Aorta (tissue), 5 donors: ENCODE results near the gene ELANE. TPM values are rescaled to one million over a fixed set of nuclear protein-coding genes. Genes with fewer than 3 reads are reported as not detected.

Source experiments
- ATAC-seq: fragments of 200-7000 bp; cut with Tn5 transposase; one replicate; pipeline ENCODE4 v1.9.1; 2022; ENCODE audit warnings: moderate library complexity; ENCODE audit not compliant: low FRiP score
- DNase-seq, 2 donors: peaks; one replicate each; pipeline ENCODE4 v3.0.0-alpha.2; 2020
- H3K27ac ChIP-seq, 2 donors: one replicate each; pipeline ENCODE4 v1.5.1; 2013; ENCODE audit warnings: low read length in 2 of 2, mild to moderate bottlenecking in 2 of 2, moderate library complexity in 2 of 2, control low read depth in 1 of 2, inconsistent platforms in 1 of 2, low read depth in 1 of 2
- H3K27me3 ChIP-seq, 2 donors: one replicate each; pipeline ENCODE4 v1.6.1; 2013; ENCODE audit warnings: control low read depth in 1 of 2, low read length in 1 of 2, mild to moderate bottlenecking in 1 of 2, moderate library complexity in 1 of 2; ENCODE audit not compliant: insufficient read depth in 2 of 2, control insufficient read depth in 1 of 2
- H3K36me3 ChIP-seq, 2 donors: one replicate each; pipeline ENCODE4 v1.6.1; 2013; ENCODE audit warnings: control low read depth in 1 of 2, low read length in 1 of 2, mild to moderate bottlenecking in 1 of 2; ENCODE audit not compliant: insufficient read depth in 2 of 2, control insufficient read depth in 1 of 2
- H3K4me1 ChIP-seq, 2 donors: one replicate each; pipeline ENCODE4 v1.6.1; 2013; ENCODE audit warnings: low read length in 2 of 2, control low read depth in 1 of 2, mild to moderate bottlenecking in 1 of 2, moderate library complexity in 1 of 2; ENCODE audit not compliant: insufficient read depth in 2 of 2, control insufficient read depth in 1 of 2
- H3K4me3 ChIP-seq, 2 donors: one replicate each; pipeline ENCODE4 v1.5.1; 2013; ENCODE audit warnings: low read length in 2 of 2, control low read depth in 1 of 2, mild to moderate bottlenecking in 1 of 2
- H3K9me3 ChIP-seq: one replicate; pipeline ENCODE4 v1.6.1; 2013; ENCODE audit warnings: mild to moderate bottlenecking, low read length; ENCODE audit not compliant: control insufficient read depth
- WGBS, 2 donors: extraction: QIAGEN DNeasy Blood & Tissue Kit; methylation state at CpG; one replicate each; pipeline ENCODE4 v1.1.7; 2013; 5-methylcytosine and 5-hydroxymethylcytosine counted together
- intact Hi-C, 2 donors: fragments of 100-400 bp; cut with DNase I; formaldehyde crosslinking; loops; one replicate each; pipeline versions ENCODE4 v1.14.2 to v1.15.0; 2022
- polyA plus RNA-seq, 2 donors: library from polyadenylated mRNA; stranded (reverse); fragments of 200-250 nt; gene quantifications; one replicate each; pipeline ENCODE4 v1.2.3, GENCODE V29; 2013
- total RNA-seq, 2 donors: library from RNA; stranded (reverse); fragmentation: NEBNext Ultra II Directional; extraction: Animal tissue kit (Norgen Biotek cat#: 25700); gene quantifications; one replicate each; pipeline ENCODE4 v1.2.1, GENCODE V29; 2021
- donor health status: healthy with polysubstance abuse.
- donor health status: Bipolar disorder and iron deficiency.
- donor health status: DM: no; HTN: no; CAD: no.
- donor health status: DM: no; HTN: no; CAD: no.
- donor health status: DM: yes; HTN: yes; CAD: no.

Gene ELANE
- total and polyA plus RNA-seq, 4 donors, result 2.0 TPM; not detected in 3

DNA sequence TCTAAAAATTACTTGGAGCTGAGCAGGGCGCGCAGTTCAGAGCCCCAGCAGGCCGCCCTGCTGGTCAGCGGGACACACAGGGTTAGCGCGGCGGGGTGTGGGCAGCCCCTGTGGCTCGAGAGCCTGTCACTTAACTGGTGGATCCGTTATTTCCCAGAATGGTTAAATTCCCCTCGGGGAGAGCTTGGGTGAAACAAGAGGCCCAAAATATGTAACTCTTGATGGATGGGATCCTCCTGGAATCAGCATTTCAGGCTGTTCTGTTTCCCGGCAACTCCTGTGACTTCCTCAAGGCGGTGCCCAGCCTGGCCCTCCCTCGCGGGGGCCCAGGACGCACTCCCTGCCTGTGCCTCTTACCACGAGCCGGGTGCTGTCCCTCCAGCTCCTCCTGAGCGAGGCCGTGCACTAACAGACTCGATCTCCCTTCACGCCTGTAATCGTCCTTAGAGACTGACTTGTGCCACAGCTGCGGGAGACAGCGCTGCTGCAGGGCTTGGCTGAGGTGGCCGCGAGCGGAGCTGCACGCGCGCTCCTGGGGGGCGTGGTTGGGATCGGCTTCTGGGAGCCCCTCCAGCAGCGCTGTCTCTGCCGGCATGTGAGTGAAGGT, 45.2 kb upstream of the ELANE start:
- Histone ChIP-seq H3K27me3 (no peaks in the 10 kb centered on the region), H3K4me3 (no peak overlapping the region), H3K36me3 (peaks cover 8 to 21% of the 10 kb centered on the region in 2 donors), H3K4me1 (no peaks in the 10 kb centered on the region), H3K9me3 (no peaks in the 10 kb centered on the region), H3K27ac (no peak overlapping the region)
- intact Hi-C loops, result no loop called here
- ATAC-seq, result no peak
- DNase-seq, result no peak
- WGBS, 2 donors, result 85% methylated on average over 34 of the region's 34 CpGs

DNA sequence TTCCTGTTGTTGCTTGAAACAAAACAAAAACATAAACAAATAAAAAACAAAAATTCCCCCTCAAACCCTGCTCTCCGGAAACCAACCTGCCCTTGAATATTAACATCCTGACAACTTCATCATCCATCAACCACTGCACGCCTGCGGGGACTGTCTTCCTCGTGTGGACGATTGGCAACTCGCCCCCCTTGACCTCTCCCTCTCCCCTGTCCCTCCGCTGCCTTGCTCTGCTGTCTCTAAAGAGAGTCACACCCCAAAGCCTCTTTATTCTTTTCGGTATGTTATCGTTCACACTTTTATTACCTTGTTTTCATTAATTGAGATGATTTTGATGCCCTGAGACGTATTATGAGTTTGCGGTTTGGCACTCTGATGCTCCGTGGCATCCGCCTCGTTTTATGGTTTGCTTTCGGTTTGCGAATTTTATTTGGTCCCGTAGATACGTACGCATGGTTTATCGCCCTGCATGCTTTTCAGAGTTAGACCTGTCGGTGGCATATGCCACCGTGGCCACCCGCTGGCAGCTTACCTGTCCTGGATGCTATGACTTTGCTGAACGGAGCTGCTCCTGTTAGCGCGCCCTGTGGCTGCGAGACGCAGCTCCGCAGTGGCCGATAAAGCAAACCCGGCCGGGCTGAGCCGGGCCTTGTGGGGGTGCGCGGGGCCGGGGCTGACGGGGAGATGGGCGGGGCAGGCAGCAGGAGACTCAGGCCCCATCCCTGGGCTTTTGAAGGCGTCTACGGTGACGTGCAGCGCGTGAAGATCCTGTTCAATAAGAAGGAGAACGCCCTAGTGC, 44.3 kb upstream of the ELANE start:
- 90 to 91% methylated on average over 44 of the region's 44 CpGs for WGBS, 2 donors
- no peaks in the 10 kb centered on the region for H3K27me3 ChIP-seq
- DNase-seq (no peak), ATAC-seq (no peak)
- intact Hi-C loops, result no loop called here
- H3K4me1 ChIP-seq, result no peaks in the 10 kb centered on the region
- no peak overlapping the region for H3K4me3 ChIP-seq
- no peaks in the 10 kb centered on the region for H3K9me3 ChIP-seq
- no peak overlapping the region for H3K27ac ChIP-seq
- peaks cover 8 to 21% of the 10 kb centered on the region in 2 donors for H3K36me3 ChIP-seq

DNA sequence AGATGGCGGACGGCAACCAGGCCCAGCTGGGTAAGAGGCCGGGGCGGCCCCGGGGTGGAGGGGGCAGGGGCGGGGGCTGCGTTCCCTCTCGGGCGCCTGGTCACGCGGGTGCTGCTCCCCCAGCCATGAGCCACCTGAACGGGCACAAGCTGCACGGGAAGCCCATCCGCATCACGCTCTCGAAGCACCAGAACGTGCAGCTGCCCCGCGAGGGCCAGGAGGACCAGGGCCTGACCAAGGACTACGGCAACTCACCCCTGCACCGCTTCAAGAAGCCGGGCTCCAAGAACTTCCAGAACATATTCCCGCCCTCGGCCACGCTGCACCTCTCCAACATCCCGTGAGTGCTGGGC, 43.7 kb upstream of the ELANE start:
- H3K27me3 ChIP-seq, result no peaks in the 10 kb centered on the region
- 91 to 95% methylated on average over 26 of the region's 26 CpGs for WGBS, 2 donors
- H3K9me3 ChIP-seq, result no peaks in the 10 kb centered on the region
- H3K27ac ChIP-seq, result no peak overlapping the region
- no peaks in the 10 kb centered on the region for H3K4me1 ChIP-seq
- peaks cover 8 to 21% of the 10 kb centered on the region in 2 donors for H3K36me3 ChIP-seq
- DNase-seq (no peak), ATAC-seq (no peak)
- intact Hi-C loops, result no loop called here
- H3K4me3 ChIP-seq, result no peak overlapping the region

DNA sequence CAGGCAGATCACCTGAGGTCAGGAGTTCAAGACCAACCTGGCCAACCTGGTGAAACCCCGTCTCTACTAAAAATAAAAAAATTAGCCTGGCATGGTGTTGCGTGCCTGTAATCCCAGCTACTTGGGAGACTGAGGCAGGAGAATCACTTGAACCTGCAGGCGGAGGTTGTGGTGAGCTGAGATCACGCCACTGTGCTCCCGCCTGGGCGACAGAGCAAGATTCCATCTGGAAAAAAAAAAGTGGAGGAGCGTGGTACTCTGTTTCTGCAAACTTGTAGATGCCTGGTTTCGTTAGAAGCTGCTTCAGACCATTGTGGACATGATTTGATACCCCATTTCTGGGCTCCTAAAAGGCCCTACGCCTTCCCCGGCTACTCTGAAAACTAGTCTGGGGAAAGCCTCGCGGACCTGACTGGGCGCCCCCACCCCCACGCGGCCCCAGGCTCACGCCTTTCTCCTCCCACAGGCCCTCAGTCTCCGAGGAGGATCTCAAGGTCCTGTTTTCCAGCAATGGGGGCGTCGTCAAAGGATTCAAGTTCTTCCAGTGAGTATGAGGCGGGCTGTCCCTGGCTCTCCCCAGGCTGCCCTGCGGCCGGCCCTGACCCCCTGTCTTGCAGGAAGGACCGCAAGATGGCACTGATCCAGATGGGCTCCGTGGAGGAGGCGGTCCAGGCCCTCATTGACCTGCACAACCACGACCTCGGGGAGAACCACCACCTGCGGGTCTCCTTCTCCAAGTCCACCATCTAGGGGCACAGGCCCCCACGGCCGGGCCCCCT, 41.8 kb upstream of the ELANE start:
- intact Hi-C loops, result no loop called here
- no peak for ATAC-seq
- H3K36me3 ChIP-seq, result peaks cover 8 to 10% of the 10 kb centered on the region in 2 donors
- no peak overlapping the region for H3K27ac ChIP-seq
- H3K4me3 ChIP-seq, result no peak overlapping the region
- WGBS, 2 donors, result 82 to 84% methylated on average over 30 of the region's 30 CpGs
- peak in 1 of 2 donors; percentile 73 for DNase-seq
- H3K4me1 ChIP-seq, result no peaks in the 10 kb centered on the region
- no peaks in the 10 kb centered on the region for H3K27me3 ChIP-seq
- H3K9me3 ChIP-seq, result no peaks in the 10 kb centered on the region

DNA sequence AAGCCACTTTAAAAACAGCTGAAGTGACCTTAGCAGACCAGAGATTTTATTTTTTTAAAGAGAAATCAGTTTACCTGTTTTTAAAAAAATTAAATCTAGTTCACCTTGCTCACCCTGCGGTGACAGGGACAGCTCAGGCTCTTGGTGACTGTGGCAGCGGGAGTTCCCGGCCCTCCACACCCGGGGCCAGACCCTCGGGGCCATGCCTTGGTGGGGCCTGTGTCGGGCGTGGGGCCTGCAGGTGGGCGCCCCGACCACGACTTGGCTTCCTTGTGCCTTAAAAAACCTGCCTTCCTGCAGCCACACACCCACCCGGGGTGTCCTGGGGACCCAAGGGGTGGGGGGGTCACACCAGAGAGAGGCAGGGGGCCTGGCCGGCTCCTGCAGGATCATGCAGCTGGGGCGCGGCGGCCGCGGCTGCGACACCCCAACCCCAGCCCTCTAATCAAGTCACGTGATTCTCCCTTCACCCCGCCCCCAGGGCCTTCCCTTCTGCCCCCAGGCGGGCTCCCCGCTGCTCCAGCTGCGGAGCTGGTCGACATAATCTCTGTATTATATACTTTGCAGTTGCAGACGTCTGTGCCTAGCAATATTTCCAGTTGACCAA, 41.1 kb upstream of the ELANE start:
- no peak for DNase-seq
- H3K4me1 ChIP-seq, result no peaks in the 10 kb centered on the region
- H3K36me3 ChIP-seq, result peaks cover 6 to 7% of the 10 kb centered on the region in 2 donors
- intact Hi-C loops, result no loop called here
- no peak for ATAC-seq
- H3K27ac ChIP-seq, result no peak overlapping the region
- no peak overlapping the region for H3K4me3 ChIP-seq
- no peaks in the 10 kb centered on the region for H3K27me3 ChIP-seq
- H3K9me3 ChIP-seq, result no peaks in the 10 kb centered on the region
- WGBS, 2 donors, result 83 to 86% methylated on average over 25 of the region's 25 CpGs

DNA sequence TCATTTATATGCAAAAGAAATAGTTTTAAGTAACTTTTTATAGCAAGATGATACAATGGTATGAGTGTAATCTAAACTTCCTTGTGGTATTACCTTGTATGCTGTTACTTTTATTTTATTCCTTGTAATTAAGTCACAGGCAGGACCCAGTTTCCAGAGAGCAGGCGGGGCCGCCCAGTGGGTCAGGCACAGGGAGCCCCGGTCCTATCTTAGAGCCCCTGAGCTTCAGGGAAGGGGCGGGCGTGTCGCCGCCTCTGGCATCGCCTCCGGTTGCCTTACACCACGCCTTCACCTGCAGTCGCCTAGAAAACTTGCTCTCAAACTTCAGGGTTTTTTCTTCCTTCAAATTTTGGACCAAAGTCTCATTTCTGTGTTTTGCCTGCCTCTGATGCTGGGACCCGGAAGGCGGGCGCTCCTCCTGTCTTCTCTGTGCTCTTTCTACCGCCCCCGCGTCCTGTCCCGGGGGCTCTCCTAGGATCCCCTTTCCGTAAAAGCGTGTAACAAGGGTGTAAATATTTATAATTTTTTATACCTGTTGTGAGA, 40.5 kb upstream of the ELANE start:
- 92 to 93% methylated on average over 20 of the region's 20 CpGs for WGBS, 2 donors
- Histone ChIP-seq H3K36me3 (peaks cover 6% of the 10 kb centered on the region in 2 donors), H3K4me1 (no peaks in the 10 kb centered on the region), H3K27ac (no peak overlapping the region), H3K9me3 (no peaks in the 10 kb centered on the region), H3K4me3 (no peak overlapping the region), H3K27me3 (no peaks in the 10 kb centered on the region)
- DNase-seq (no peak), ATAC-seq (no peak)
- intact Hi-C loops, result no loop called here

DNA sequence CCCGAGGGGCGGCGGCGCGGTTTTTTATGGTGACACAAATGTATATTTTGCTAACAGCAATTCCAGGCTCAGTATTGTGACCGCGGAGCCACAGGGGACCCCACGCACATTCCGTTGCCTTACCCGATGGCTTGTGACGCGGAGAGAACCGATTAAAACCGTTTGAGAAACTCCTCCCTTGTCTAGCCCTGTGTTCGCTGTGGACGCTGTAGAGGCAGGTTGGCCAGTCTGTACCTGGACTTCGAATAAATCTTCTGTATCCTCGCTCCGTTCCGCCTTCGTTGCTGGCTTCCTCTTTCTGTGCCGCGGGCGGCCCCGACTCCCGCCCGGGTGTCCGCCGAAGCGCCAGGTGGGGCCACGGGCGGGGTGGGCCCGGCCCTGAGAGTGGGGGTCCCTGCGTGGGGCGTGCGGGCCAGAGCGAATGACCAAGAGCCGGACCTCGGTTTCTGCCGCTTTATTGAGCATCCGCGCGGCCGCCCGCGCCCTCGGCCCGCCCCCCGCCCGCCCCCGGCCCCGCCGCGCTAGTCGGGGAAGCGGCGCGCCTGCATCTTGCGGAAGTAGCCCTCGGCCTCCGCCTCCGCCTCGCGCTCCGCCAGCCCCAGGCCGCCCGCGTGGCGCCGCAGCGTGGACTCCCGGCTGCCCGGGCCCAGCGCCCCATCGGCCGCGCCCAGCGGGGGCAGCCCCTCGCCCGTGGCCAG, 39.9 kb upstream of the ELANE start:
- Histone ChIP-seq H3K4me3 (no peak overlapping the region), H3K9me3 (no peaks in the 10 kb centered on the region), H3K4me1 (no peaks in the 10 kb centered on the region), H3K36me3 (peaks cover 6% of the 10 kb centered on the region in 2 donors), H3K27ac (no peak overlapping the region), H3K27me3 (no peaks in the 10 kb centered on the region)
- WGBS, 2 donors, result 85 to 86% methylated on average over 60 to 80 of the region's 80 CpGs
- DNase-seq, result no peak
- ATAC-seq, result no peak
- intact Hi-C loops, result no loop called here

DNA sequence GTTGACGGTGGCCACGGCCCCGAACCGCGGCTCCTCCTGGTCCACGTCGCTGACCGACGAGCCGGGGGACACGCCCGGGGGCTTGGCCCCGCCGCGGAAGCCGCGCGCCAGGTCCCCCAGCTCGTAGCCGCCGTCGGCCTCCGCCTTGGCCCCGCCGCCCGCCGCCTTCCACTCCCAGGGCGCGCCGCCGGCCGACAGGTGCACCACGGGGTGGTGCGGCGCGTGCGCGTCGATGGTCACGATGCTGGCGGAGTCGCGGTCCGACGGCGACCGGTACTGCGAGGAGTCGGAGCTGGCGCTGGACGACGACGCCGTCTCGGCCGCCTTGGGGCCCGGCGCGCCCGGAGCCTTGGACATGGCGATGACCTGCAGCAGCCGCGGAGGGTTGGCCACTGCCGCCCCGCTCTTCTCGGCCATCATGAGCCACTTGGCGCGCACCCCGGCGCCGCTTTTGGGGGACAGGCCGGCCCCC, 39.3 kb upstream of the ELANE start:
- no peaks in the 10 kb centered on the region for H3K27me3 ChIP-seq

More for the DNA sequence above, 39.3 kb upstream of the ELANE start:
- no peaks in the 10 kb centered on the region for H3K4me1 ChIP-seq
- DNase-seq (no peak), ATAC-seq (no peak)
- no peak overlapping the region for H3K4me3 ChIP-seq
- 85 to 87% methylated on average over 70 to 72 of the region's 72 CpGs for WGBS, 2 donors
- H3K9me3 ChIP-seq, result no peaks in the 10 kb centered on the region
- H3K36me3 ChIP-seq, result peaks cover 6% of the 10 kb centered on the region in 2 donors
- H3K27ac ChIP-seq, result no peak overlapping the region
- intact Hi-C loops, result no loop called here
